GM19397 (cell line): Measurements from ENCODE around the gene CACNA1C.

Experiments
- ATAC-seq: cut with Tn5 transposase; IDR thresholded peaks from one replicate; pipeline ENCODE4 v1.9.1; 2021; ENCODE audit warnings: mild to moderate bottlenecking, moderate library complexity; ENCODE audit not compliant: unreplicated experiment

CACNA1C gene

GRCh38 chr12:2531371-2531770 is 478.6 kb downstream of the CACNA1C start:
- ATAC-seq: no peak

- ATAC-seq: no peak
Observed at GRCh38 chr12:2533036-2533435, 480.2 kb downstream of the CACNA1C start.

GRCh38 chr12:2535583-2536204 is 482.9 kb downstream of the CACNA1C start:
- ATAC-seq: no peak

- no peak for ATAC-seq
Observed at GRCh38 chr12:2536724-2537123, 483.9 kb downstream of the CACNA1C start.

- no peak for ATAC-seq
Observed at GRCh38 chr12:2537868-2538541, 485.2 kb downstream of the CACNA1C start.

GRCh38 chr12:2539938-2540337 is 487.2 kb downstream of the CACNA1C start:
- no peak for ATAC-seq

- ATAC-seq: no peak
Observed at GRCh38 chr12:2540535-2540941, 487.8 kb downstream of the CACNA1C start.

- ATAC-seq: no peak
Observed at GRCh38 chr12:2541631-2542204, 488.9 kb downstream of the CACNA1C start.

GRCh38 chr12:2543801-2544200 is 491.0 kb downstream of the CACNA1C start:
- no peak for ATAC-seq

GRCh38 chr12:2544230-2544629 is 491.4 kb downstream of the CACNA1C start:
- ATAC-seq: no peak

GRCh38 chr12:2547273-2548044 is 494.7 kb downstream of the CACNA1C start:
- no peak for ATAC-seq

- no peak for ATAC-seq
Observed at GRCh38 chr12:2548081-2548480, 495.3 kb downstream of the CACNA1C start.

GRCh38 chr12:2550561-2551411 is 498.0 kb downstream of the CACNA1C start:
- ATAC-seq: no peak

- no peak for ATAC-seq
Observed at GRCh38 chr12:2551412-2551900, 498.7 kb downstream of the CACNA1C start.

GRCh38 chr12:2552000-2552756 is 499.4 kb downstream of the CACNA1C start:
- no peak for ATAC-seq

GRCh38 chr12:2553388-2554126 is 500.8 kb downstream of the CACNA1C start:
- ATAC-seq: no peak

GRCh38 chr12:2555487-2556082 is 502.8 kb downstream of the CACNA1C start:
- ATAC-seq: no peak

- ATAC-seq: no peak
Observed at GRCh38 chr12:2557597-2557996, 504.8 kb downstream of the CACNA1C start.

GRCh38 chr12:2559931-2560330 is 507.1 kb downstream of the CACNA1C start:
- no peak for ATAC-seq
